Middle frontal gyrus (tissue), 1 donor: ENCODE results near the gene HTR4.
"Not testable (repeated sequence)": the region's sequence is repeated elsewhere in the genome, so short reads cannot be mapped to it uniquely, and the experiment has no call there.

Experiments
- DNase-seq: peaks from one replicate; pipeline ENCODE4 v3.0.0-alpha.2; 2015; ENCODE audit warnings: low spot score; ENCODE audit errors: extremely low spot score

The HTR4 gene

GRCh38 chr5:148539851-148540250 lies 114.5 kb downstream of the HTR4 start:
- no peak for DNase-seq

DNA sequence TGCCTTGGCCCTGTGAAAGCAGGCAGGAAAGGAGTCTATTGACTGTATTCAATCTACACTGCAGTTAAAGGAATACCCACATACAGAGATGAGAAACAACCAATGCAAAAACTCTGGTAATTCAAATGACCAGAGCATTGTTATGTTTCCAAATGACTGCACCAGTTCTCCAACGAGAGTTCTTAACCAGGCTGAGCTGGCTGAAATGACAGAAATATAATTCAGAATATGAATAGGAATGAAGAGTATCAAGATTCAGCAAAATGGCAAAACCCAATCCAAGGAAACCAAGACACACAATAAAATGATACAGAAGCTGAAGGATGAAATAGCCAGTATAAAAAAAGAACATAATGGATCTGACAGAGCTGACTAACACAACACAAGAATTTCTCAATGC lies 119.1 kb downstream of the HTR4 start:
- DNase-seq = no peak

- DNase-seq = no peak
Observed at GRCh38 chr5:148532969-148533670, 121.2 kb downstream of the HTR4 start.

DNA sequence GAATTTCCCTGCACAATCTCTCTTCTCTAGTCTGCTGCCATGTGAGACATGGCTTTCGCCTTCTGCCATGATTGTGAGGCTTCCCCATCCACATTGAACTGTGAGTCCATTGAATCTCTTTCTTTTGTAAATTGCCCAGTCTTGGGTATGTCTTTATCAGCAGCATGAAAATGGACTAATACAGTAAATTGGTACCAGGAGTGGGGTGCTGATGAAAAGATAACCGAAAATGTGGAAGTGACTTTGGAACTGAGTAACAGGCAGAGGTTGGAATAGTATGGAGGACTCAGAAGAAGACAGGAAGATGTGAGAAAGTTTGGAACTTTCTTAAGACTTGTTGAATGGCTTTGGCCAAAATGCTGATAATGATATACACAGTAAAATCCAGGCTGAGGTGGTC lies 124.9 kb downstream of the HTR4 start:
- DNase-seq = not testable (repeated sequence)

DNA sequence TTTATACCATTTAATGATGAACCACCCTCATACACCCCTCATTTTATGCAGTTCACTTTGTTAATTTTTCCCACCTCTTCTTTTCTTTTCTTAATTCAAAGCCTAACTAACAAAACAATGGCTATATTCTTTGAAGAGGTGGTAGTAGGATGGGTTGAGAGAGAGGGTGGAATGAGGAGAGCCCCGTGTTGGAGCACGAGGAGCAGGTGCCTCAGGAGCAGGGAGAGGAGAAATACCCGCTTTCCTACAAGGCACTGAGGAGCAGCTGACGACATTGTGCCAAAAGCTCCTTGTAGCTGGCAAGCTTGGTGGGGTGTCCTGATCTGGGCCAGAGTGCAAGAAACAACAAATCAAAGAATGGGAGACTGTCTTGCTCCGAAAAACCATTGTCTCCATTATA lies 129.6 kb downstream of the HTR4 start:
- no peak for DNase-seq

GRCh38 chr5:148523139-148523538 lies 131.2 kb downstream of the HTR4 start:
- DNase-seq = no peak

GRCh38 chr5:148515460-148515859 lies 138.9 kb downstream of the HTR4 start:
- no peak for DNase-seq

GRCh38 chr5:148514344-148514743 lies 140.0 kb downstream of the HTR4 start:
- no peak for DNase-seq

- DNase-seq = no peak
Observed at GRCh38 chr5:148512498-148512897, 141.8 kb downstream of the HTR4 start.

DNA sequence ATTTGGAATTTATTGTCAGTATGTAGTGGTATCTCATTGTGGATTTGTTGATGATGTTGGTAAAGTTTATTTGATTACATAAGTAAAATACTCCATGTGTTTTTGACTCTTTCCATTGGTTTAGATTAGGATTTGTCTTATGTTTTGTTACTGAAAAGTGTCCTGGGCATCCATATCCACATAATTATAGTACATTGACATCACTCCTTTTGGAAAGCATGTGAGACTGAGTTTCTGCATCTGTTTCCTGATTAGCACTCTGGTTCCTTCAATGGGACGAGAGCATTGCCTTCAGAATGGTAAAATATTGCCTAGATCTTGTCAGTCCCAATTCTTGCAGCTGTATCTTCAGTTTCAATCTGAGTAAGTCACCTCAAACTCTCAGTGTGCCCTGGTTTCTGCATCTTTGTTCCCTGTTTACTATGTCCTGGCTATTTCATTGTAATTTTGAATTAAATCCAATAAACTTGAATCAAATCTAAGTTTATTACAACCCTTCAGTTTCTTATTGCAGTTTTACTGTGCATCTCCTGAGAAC lies 142.4 kb downstream of the HTR4 start:
- DNase-seq = no peak

GRCh38 chr5:148509893-148510292 lies 144.4 kb downstream of the HTR4 start:
- DNase-seq = no peak

GRCh38 chr5:148507648-148508047 lies 146.7 kb downstream of the HTR4 start:
- DNase-seq = no peak

DNA sequence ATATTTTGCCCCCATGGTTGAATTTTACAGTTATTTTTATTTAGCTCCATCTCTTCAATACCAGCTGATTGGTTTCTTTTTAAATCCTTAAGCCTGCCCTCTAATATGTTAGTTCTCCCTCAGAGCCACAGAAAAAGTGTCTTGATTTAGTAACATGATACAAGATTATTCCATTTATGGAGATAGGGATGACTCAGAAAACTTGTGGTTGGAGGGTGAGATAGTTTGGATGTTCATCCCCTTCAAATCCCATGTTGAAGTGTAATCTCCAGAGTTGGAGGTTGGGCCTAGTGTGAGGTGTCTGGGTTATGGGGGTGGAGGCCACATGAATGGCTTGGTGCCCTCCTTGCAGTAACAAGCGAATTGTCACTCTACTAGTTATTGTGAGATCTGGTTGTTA lies 154.9 kb downstream of the HTR4 start:
- no peak for DNase-seq

GRCh38 chr5:148497757-148498156 lies 156.6 kb downstream of the HTR4 start:
- DNase-seq = no peak

DNA sequence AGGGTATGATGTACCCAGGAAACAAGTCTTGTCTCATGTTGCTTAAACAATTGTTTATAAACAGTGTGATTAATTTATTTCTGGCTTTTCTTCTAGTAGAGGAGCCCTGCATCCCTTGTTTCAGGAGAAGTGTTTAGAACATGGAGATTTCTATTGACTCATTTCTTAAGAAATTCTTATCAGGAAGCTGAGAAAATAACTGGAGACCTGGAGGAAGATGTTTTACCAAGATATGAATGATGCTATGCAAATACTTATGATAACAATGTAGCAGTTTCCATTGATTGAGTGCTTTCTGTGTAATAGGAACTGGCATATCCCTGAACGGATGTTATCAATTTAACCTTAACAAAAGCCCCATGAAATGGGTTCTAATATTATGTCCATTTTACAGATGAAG lies 162.0 kb downstream of the HTR4 start:
- no peak for DNase-seq

- no peak for DNase-seq
Observed at GRCh38 chr5:148491793-148492184, 162.5 kb downstream of the HTR4 start.

GRCh38 chr5:148491015-148491792 lies 163.1 kb downstream of the HTR4 start:
- DNase-seq = peak; percentile 16

- no peak for DNase-seq
Observed at GRCh38 chr5:148488757-148489156, 165.6 kb downstream of the HTR4 start.

DNA sequence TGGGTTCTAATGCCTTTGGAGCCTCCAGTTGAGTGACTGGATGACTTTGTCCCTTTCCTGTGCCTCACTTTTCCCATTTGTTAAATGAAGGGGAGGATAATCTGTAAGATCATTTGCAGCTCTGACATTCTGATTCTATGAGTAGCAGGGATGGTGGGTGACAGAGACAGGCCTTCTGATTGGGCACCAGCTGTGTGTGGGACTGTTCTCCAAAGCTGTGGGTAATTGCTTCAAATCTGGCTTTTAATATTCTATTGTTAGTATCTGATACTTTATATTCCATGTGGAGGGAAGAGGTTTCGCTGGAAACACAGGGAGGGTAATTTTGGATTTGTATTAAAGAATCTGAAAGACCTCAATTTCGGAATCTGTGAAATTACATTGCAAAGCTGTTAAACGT lies 167.9 kb downstream of the HTR4 start:
- DNase-seq = no peak

DNA sequence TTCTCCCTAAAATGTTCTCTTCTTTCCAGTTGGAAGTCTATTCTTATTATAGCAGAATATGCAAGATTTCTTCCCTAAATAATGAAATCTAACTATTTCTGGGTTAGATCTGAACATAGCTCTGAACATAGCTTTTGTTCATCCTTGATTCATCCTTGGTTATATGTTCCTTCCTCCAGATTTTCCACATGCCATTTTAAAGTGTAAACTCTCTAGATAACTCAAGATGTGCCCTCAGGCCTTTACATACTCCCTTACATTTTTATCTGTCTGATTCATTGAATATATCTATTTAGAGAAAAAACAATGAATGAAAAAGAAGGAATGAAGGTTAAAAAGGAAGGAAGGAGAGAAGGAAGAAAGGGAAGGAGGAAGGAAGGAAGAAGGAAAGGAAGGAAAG lies 169.7 kb downstream of the HTR4 start:
- no peak for DNase-seq

DNA sequence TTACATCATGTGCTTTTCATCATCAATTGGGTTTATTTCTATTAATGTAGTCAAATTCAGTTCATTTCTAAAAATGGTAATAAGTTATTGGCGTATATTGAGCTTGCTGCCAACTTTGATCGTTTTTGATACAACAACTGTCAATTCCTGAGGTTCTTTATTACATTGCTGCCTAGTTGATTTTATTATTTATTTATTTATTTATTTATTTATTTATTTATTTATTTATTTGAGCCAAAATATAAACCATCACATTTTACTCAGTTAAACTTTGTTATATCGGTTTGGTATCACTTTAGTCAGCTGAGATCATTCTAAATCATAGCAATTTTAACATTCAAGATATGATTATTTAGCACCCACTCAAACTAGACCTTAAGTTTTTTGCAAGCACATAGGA lies 170.6 kb downstream of the HTR4 start:
- DNase-seq = no peak

- no peak for DNase-seq
Observed at GRCh38 chr5:148482697-148483462, 171.4 kb downstream of the HTR4 start.
